HG02678 (cell line): Measurements from ENCODE around the gene CD40.
"Not testable (repeated sequence)": the region's sequence is repeated elsewhere in the genome, so short reads cannot be mapped to it uniquely, and the experiment has no call there.

Source experiments
- ATAC-seq: cut with Tn5 transposase; IDR thresholded peaks from one replicate; pipeline ENCODE4 v1.9.1; 2021; ENCODE audit warnings: mild to moderate bottlenecking, moderate library complexity; ENCODE audit not compliant: unreplicated experiment

Gene CD40

DNA sequence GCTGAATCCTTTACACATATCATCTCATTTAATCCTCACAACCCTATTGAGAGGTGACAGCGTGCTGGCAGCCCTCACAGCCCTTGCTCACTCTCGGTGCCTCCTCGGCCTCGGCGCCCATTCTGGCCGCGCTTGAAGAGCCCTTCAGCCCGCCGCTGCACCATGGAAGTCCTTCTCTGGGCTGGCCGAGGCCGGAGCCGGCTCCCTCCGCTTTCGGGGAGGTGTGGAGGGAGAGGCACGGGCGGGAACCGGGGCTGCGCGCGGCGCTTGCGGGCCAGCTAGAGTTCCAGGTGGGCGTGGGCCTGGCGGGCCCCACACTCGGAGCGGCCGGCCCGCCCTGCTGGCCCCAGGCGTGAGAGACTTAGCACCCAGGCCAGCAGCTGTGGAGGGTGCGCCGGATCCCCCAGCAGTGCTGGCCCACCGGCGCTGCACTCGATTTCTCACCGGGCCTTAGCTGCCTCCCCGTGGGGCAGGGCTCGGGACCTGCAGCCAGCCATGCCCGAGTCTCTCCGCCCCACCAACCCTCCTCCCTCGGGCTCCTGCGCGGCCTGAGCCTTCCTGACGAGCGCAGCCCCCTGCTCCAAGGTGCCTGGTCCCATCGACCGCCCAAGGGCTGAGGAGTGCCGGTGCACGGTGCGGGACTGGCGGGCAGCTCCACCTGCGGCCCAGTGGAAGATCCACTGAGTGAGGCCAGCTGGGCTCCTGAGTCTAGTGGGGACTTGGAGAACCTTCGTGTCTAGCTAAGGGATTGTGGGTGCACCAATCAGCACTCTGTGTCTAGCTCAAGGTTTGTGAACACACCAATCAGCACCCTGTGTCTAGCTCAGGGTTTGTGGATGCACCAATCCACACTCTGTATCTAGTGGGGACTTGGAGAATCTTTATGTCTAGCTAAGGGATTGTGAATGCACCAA lies 26.2 kb upstream of the CD40 start:
- not testable (repeated sequence) for ATAC-seq

DNA sequence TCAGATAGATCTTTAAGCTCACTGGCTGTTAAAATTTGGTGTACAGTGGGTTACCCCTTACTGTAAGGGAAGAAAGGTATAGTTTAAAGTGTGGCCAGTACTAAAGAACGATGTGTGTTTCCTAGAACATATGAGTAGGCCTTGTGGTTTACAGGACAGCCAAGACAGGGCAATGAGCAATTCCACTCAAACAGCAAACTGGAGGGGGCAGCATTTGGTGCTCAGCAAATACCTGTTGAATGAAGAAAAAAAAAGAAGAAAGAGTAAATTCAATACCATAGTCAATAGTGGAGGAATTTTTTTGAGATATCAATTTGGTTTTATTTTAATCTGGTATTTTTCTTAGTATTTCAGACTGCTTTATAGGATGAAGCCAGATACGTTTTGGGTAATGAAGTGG lies 24.6 kb upstream of the CD40 start:
- no peak for ATAC-seq

DNA sequence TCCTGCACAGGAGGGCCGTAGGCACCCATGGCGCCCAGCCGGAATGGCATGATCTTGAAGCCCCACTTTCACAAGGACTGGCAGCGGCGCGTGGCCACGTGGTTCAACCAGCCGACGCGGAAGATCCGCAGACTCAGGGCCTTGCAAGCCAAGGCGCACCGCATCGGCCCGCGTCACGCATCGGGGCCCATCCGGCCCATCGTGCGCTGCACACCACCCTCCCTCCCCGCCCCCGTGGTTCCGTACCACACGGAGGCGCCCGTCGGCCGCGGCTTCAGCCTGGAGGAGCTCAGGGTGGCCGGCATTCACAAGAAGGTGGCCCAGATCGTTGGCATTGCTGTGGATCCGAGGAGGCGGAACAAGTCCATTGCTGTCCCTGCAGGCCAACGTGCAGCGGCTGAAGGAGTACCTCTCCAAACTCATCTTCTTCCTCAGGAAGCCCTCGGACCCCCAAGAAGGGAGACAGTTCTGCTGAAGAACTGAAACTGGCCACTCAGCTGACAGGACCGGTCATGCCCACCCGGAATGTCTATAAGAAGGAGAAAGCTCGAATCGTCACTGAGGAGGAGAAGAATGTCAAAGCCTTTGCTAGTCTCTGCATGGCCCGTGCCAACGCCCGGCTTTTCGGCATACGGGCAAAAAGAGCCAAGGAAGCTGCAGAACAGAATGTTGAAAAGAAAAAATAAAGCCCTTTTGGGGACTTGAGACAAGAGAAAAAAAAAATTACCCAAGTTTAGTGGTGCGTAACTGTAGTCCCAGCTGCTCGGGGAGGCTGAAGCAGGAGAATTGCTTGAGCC lies 18.4 kb upstream of the CD40 start:
- no peak for ATAC-seq

DNA sequence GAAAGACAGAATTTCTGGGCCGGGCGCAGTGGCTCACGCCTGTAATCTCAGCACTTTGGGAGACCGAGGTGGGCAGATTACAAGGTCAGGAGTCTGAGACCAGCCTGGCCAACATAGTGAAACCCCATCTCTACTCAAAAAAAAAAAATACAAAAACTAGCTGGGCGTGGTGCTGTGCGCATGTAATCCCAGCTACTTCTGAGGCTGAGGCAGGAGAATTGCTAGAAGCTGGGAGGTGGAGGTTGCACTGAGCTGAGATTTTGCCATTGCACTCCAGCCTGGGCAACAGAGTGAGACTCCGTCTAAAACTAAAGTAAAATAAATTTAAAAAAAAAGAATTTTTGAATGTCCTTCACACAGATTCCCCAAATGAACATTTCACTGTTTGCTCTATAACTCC lies 17.7 kb upstream of the CD40 start:
- ATAC-seq: not testable (repeated sequence)

DNA sequence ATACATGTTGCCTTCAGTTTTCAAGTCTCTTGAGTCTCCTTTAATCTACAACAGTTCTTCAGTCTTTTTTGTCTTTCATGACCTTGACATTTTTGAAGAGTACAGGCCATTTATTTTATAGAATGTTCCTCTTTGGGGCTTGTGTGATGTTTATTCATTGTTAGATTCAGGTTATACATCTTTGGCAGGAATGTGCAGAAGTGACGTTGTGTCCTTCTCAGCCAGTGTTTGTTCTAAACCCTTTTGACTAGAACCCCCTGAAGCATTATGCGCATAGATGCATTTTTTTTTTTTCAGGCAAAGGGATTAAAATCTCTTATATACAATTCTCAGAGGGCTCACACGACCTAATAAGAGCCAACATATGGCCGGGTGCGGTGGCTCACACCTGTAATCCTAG lies 17.1 kb upstream of the CD40 start:
- no peak for ATAC-seq

DNA sequence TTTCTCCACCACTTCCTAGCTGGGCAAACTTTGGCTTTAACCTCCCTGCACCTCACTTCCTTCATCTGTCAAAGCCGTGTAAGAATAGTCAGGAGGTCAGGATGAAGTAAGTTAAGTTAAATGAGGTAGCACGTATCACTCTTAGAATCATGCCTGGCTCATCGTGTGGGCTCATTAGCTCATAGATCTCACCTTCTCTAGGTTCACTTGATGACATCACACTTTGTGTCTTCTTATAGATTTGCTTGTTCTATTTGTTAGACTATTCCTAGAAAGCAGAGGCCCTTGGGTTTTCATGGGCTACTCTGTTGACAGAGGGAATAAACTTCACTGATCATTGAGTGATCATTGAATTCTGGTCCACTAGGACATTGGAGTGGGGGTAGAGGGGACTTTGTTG lies 16.2 kb upstream of the CD40 start:
- ATAC-seq: no peak

DNA sequence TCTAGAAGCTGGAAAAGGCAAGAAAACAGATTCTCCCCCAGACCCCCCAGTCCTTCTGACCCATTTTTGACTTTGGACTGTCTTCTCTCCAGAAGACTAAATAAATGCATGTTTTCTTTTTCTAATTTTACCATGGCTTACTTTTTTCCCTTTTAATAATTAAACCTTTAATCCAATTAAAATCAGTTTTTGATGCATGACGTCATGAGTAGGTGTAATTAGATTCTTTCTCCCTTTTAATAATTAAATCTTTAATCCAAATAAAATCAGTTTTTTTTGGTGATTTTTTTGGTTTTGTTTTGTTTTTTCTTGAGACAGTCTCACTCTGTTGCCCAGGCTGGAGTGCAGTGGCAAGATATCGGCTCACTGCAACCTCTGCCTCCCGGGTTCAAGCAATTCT lies 15.2 kb upstream of the CD40 start:
- ATAC-seq: no peak

DNA sequence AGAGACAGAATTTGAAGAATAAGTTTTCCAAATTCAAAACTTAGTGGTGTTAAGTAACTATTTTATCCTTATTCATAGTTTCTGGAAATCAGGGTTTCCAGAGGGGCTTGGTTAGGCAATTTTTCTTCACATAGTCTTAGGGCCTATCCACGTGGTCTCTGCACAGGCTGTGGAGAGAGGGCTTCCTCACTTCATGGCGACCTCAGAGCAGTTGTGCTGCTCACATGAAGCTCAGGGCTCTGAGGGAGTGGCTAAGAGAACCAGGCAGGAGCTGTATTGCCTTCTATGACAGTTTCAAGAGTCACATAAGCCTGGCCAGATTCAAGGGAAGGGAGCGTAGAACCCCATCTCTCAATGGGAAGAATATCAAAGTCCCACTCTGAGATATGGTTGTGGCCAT lies 13.9 kb upstream of the CD40 start:
- no peak for ATAC-seq

DNA sequence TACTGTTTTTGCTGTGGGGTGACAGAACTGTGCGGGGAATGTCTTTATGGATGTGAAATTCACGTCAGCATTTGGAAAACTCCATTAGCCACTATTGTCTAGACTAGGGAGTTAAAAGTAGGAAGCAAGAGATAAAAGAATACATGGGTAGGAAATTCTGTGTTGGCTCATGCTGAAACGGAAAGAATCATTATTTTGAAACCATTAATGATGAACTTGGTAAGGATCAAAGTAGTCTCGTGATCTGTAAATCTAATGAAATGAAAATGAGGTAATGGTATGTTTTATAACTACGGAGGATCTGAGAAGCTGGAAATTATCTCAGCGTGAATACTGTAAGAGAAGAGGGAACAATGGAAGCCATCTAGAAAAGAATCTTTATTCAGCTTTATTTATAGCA lies 11.1 kb upstream of the CD40 start:
- ATAC-seq: no peak

DNA sequence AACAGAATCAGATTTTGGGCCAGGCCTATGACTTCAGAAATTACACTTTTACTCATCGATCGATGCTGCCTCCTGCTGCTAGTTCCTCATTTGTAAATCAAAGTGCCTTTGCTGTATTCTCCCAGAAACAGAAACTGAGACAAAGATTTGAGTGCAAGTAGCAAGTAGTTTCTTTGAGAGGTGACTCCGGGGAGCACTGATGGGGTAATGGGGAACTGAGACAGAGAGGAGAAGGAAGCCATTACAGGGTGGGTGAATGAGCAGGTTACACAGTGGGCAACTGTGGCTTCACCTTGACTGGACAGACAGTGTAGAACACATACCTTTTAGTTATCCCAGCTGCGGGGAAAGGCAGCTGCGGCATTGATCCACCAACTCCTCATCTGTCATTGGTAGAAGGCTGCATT lies 9.7 kb upstream of the CD40 start:
- peak; percentile 82 for ATAC-seq

DNA sequence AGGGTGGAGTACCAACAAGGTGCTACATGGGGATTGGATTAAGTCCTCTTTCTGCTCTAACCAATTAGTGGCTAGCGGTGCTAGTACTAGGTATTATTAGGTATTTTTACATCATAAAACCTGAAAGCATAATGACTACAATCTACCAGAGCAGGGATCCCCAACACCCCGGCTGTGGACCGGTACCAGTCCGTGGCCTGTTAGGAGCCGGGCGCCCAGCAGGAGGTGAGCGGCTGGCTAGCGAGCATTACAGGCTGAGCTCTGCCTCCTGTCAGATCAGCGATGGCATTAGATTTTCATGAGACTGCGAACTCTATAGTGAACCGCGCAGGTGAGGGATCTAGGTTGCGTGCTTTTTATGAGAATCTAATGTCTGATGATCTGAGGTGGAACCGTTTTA lies 9.1 kb upstream of the CD40 start:
- ATAC-seq: no peak

DNA sequence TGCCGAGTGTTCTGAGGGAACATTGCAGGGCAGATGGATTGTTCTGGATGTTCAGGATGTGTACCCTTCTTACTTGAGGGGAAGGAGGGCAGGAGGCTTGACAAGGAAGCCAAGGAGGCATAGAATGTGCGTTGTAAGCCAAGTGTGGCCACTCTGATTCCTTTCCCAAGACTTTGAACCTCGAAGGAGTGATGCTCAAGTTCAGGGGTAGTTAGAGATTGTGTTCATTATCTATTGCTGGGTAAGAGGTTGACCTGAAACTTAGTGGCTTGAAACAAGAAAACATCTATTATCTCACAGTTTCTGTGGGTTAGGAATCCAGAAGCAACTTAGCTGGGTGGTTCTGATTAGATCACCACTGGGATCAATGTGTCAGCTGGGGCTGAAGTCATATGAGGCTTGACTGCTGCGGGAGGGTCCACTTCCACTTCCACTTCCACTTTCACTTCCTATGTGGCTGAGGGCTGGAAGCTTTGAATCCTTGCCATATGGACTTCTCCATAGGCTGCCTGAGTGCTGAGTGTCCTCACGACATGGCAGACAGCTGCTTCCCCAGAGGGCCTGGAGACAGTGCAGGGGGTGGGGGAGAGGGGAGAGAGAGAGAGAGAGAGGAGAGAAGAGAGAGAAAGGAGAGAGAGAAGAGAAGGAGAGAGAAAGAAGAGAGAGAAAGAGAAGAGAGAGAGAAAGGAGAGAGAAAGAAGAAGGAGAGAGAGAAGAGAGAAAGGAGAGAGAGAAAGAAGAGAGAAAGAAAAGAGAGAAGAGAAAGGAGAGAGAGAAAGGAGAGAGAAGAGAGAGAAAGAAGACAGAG lies 6.9 kb upstream of the CD40 start:
- ATAC-seq: peak; percentile 59

DNA sequence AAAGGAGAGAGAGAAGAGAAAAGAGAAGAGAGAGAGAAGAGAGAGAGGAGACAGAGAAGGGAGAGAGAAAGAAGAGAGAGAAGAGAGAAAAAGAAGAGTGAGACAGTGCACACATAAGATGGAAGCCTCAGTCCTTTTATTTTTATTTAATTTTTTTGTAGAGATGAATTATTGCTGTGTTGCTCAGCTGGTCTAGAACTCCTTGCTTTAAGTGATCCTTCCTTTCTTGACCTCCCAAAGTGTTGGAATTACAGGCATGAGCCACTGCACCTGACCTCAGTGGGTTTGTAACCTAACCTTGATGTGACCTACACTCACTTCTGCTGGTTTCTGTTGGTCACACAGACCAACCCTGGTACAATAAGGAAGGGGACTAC lies 6.3 kb upstream of the CD40 start:
- ATAC-seq: no peak

DNA sequence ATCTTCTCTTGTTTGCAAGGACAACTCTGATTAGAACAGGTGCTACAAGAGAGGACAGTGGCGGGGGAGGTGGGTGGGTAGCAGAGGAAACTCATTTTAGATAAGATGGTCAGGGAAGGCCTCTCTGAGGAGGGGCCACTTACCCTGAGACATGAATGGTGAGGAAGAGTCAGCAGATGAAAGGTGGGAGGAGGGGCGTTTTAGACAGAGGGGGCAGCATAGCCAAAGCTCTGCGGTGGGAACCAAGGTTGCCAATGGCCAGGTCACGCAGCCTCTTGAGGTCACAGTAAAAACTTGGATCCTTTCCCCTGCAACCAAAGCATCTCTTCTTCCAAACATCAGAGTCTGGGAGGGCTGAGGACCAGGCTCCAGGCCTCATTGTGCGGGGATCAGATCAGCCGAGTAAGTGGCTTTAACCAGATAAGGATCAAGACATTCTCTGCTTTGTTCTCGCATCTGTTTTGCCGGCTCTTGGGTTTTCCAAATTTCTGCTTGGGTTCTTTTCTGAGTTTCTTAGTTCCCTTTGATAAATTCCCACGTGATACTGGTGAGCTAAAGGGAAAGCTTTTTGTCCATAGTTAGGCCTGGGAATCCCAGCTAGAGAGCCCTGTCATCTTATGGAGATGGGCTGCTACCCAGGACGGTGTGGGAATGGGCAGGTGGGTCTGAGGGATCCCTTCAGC lies 5.5 kb upstream of the CD40 start:
- ATAC-seq: no peak

DNA sequence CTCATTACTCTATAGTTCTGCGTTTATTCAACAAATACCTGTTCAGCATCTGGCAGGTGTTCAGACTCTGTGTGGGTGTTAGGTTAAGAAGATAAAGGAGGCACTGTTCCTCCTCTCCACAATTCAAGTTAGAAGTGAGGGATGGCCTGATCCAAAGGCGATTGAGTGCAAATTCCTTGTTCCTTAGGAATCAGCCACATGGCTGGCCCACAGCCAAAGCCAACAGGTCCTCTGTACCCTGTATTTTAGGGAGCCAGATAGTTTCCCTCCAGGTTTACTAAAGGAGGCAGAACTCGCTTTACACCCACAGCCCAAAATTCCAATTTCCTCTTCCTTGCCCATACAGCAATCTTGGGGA lies 5.0 kb upstream of the CD40 start:
- no peak for ATAC-seq

DNA sequence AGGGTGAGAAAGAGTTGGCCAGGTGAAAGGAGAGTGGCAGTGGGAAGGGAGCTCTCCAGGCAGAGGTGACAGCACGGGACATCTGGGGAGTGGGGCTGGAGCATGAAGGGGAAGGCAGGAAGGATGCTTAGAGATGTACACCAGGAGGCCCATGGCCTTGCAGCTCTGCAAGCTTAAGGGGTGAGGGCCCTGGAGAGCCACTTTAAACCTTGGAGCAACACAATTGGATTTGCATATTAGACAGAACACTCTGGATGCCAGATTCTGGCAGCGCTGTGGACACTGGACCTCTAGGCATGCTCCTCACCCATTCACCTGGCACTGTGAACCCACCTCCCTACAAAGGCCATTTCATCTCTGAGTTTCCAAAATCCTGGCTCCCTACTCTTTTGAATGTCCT lies 3.7 kb upstream of the CD40 start:
- no peak for ATAC-seq

DNA sequence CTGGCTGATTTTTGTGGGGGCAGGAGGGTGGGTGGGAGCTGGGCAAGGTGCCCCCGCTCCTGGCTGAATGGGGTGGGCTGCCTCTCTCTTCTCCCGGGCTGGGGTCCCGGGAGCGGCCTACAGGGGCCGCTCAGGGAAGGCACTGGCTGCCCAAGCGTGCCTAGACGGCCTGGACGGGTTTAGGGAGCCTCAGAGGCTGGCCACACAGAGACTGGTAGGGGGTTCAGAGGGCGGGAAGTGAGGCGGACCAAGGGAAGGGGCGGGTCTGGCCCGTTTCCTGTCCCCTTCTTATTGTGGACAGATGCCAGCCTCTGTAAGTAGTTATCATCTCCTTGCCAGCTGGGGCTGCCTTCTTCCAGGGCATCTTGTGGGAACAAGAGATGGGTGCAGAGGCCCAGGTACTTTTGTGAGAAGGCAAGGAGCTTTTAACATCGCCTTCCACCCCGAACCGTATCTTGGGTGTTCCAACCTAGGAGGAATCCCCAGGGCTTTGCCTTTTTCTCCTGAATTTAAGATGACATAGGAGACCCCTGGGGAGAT lies 437 bp downstream of the CD40 start:
- peak; percentile 52 for ATAC-seq

DNA sequence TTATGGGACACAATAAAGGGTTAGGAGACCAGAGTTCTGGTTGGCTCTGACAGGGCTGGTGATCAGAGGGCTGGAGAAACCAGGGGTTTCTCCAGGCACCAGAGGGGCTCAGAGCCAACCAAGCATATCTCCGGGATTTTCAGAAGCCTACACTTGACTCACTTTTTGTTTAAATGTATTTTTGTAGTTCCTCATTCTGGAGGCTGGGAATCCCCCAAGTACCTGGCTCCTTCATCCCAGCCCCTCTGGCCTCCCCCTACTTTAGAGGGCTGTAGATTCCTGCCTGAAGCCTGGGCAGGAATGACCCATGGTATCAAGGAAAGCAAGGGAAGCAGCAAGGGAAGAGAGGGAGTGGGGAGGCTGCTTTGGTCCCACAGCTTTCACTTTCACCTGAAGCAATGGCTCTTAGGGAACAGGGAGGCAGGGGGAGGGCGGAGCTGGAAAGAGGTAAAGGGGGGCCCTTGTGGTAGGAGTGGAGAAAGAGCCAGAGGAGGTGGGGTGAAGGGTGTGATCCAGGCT lies 973 bp downstream of the CD40 start:
- peak; percentile 25 for ATAC-seq

DNA sequence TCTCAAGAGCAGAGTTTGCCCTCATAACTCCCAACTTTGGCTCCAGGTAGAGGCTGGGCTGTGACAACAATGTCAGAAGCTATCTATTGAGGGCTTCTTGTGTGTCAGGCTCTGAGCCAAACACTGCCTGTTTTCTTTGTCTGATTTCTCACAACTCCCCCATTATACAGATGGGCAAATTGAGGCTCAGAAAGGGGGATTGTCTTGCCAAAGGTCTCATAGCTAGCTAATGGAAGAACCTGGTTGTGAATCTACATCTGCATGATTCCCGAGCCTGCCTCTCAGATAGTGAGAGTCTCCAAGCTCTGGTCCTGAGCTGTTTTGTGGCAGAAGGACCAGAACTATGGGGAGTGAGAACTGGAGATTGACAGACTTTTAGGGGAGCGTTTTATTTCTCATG lies 1.4 kb downstream of the CD40 start:
- ATAC-seq: no peak

DNA sequence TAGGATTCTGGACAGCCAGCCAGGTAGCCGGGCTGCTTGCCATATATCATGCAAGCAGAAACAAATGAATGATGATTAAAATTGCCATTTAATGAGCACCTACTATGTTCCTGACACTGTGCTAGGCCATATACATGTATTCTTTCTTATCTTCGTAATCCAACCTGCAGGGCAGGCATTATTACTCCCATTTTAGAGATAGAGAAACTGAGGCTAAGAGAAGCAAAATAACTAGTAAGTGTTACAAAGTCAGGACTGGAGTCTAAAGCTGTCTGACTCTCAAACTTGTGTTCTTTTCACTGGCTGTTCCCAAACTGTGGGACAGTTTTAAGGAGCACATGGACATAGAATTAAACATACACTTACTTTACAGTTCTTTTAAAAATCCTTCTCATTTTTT lies 2.0 kb downstream of the CD40 start:
- no peak for ATAC-seq
